Inferior parietal cortex (tissue), 1 donor: Measurements from ENCODE around the gene VAPA.

ENCODE experiments used
- DNase-seq: peaks from one replicate; pipeline ENCODE4 v3.0.0-alpha.2; 2016; ENCODE audit errors: extremely low spot score

VAPA gene

DNA sequence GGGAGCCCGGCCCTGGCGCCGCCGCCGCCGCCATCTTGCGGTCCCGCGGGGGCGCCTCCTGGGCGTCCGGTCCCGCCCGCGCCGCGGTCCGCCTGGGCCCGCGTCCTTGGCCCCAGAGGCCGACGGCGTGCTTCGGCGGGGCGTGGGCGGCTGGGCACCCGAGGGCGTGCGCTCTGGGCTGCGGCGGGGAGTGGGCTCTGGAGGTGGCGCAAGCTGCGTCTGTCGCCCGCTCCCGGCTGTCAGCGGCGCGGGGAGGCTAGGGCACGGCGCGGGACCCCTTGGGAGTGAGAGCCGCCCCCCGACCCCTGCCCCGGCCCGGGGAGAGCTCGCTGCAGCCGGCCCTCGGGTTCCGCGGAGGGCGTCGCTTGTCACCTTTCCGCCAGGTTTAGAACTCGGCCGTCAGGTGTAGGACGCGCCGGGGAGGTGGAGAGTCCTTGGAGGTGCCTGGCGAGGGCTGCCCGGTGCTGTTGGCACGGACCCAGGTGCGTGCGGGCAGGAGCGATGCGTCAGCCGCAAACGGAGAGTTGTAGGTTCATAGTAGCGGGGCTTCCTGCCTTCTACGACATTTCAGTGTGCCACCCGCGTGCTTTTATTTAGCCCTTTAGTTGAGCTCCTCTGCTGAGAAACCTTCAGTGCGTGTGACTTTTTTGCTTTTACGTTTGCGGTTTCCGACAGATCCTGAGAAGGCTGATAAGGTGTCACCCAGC, 921 bp downstream of the VAPA start:
- DNase-seq: peak; percentile 62

DNA sequence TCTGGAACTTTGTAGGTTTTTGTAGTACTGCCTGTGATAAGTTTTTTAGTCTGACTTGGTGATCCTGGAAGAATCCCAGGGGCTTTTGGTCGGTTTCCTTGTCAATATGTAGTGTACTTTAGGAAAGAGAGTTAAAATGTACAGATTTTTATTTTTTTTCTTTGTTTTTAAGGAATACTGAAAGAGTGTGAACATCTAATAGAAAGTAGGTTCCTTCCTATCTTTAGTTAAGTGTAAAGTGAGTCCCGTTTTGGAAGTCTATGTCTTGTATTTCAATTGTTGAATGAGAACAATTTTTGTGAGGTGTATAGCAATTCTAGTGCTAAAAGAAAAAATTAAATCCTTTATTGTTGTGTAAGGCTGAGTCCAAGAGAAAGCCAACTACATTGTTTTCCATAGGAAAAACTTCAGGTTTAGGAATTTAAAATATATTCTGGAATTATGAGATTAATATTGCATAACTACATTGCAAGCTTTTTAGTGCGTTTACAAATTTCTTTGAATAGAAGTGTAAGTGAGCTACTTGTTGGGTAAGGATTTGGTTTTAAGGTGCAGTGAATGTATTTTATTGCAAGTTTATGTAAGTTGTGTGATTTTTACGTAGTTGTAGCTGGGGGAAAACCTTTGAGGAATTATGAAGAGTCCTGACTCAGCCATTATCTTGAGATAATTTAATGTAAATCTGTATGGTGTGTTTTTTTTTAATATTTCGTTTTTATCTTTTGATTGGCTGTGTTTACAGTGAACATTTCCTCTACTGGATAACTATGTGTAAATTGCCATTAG, 1.7 kb downstream of the VAPA start:
- no peak for DNase-seq

DNA sequence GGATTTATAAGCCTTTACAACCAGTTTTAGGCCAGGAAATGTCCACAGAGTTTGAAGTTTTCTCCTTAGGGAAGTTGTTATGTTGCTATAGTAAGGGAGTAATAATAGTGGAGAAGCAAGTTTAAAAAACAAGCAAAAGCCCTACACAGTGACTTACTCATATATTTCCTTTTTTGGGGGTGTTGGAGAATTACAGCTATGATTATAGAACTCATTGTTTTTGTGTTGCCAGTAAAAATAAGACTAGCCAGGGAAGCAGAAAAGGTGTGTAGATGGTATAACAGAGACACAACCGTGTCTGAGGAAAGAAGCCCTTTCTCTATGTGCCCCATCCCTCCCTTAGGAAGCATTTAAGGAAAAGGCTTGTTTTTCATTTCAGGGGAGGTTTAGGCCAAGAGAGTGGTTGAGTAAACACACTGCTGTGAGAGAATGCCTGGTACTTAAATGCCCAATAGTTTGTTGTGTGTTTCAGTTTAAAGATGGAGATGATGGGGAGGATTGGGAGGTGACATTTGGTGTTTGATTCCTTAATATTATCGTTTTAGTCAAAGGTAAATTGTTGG, 2.3 kb downstream of the VAPA start:
- no peak for DNase-seq

DNA sequence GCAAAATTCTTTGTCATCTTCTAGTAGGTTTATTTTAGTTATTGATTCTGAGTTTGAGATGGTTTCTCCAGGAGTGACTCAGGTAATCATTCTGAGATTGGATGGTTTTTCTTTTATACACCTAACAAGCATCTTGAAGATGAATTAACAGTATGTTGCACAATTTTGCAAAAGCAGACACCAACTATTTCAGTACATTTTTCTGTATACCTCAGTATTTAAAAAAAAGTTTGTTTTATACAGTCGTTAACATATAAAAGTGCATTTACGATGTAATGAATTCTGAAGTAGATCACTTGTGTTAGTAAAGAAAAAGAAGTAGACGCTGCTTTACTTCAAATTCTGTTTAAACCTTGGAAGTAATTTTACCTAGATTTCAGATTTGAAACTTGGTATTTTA, 3.0 kb downstream of the VAPA start:
- DNase-seq: no peak

DNA sequence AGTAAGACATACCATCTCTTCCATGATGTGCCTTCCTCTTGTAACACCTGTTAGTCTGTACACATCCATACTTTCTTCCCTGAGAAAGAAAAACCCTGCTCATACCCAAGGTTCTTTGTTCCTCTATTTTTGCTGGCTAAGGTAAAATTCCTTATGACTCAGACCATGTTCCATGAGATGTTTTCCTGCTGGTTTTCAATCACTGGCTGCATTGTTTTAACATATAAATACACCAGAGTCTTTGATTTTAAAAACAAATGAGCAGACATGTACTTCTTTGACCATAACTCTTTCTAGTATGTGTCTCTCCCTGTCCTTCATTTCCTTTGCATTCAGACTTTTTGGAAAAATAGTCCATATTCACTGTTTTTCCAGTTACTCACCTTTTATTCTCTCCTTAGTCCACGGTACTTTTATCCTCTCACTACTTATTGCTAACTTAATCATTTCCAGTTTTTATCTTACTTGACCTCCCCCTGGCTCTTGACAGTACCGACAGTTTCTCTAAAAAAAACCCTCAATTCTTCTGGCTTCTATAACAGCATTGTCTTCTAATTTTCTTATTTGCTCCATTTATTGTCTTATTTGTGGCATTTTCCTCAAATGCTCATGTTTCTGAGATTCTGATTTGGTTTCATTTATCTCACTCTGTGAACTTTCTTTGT, 4.3 kb downstream of the VAPA start:
- no peak for DNase-seq

DNA sequence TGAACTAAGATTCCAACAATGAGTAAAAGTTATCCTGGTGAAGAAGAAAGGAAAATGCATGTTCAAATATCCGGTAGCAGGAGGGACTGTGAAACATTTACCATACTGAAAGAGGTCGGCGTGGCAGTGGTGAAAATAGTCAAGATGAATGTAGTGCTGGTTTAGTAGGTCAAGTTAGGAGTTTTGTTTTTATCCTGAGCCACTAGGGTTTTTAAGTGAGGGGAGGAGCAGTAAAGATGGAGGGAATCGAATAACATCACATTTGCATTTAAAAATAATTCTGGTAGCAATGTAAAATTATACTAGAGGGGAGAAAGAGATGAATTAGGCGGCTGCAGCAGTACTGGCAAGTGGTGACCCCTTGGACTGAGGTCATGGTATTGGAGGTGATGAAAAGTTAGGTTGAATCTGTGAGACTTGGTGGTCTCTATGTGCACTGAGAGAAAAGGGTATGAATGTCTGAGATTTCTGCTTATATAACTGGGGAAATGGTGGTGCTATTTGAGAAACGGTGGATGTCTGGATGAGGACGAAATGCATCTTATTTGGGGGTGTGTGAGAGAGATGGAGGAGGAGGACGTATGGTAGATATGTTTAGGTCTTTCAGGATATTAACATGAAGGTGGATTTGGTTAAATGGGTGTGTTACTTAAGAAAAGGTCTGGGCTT, 5.9 kb downstream of the VAPA start:
- no peak for DNase-seq

DNA sequence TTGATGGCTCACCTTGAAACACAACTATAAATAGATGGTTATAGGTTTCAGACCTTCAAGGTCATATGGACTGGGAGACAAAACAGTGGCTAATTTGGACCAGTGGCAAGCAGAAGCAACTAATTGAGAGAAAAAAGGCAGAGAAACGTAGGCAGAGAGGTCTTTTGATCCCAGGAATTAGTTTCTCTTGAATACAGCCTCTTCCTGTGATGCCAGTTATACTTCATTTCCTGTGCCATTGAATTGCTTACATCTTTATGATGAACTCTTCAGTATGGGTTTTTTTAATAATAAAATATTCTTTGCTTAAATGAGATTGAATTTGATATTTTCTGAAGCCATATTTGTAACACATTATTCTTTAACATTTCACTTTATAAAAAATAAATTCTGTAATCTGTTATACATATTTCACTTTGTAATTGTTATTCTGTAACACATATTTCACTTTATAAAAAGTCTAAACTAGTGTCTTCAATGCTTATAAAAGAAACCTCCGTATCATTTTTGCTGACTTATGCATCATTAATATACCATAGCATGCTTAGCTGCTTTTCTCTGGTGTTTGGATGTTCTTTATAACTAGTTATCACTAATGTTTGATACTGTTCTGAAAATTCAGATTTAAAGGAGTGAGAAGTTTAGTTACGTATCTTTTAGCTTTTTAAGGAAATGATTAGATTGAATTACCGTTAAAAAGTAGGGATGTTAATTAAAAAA, 8.9 kb downstream of the VAPA start:
- no peak for DNase-seq

DNA sequence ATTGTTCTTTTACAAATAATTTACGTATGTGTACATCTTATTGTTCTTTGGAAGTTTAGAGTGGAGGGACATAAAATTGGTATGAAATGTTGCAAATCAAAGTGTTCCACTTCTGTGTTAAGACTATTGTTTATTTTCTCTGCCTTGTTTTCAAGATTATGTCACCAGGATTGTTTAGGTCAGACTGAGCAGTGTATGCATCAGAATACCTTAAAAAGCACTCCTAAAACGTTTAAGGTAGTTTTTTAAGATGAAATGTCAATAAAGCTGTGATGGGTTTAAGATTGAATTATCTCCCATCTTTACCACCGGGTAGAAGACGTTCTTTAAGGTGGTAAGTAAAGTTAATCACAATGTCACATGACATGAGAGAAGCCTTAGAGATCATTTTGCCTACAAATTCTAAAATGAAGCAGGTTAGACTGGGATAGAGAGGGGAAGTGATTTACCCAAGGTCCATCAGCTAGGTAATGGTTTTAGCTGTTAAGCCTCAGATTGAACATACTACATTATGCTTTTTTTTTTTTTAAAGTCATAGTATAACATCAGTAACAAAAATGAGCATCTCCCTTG, 10.6 kb downstream of the VAPA start:
- DNase-seq: no peak

DNA sequence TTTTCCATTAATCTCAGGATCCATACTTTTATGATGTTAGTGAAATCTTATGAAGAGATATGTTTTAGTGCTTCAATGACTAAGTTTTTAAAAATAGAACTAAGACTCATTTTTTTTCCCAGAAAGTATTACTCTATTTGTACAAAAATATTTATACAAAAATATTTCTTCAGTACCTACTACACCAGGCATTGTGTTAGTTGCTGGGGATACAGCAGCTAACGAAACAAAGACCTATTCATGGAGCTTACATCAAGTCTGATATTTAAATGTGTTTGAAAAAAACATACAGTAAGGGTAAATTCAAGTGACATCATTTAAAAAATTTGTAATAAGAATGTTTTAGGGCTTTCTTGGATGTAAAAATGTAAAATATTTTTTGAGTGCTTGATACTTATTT, 11.6 kb downstream of the VAPA start:
- no peak for DNase-seq

DNA sequence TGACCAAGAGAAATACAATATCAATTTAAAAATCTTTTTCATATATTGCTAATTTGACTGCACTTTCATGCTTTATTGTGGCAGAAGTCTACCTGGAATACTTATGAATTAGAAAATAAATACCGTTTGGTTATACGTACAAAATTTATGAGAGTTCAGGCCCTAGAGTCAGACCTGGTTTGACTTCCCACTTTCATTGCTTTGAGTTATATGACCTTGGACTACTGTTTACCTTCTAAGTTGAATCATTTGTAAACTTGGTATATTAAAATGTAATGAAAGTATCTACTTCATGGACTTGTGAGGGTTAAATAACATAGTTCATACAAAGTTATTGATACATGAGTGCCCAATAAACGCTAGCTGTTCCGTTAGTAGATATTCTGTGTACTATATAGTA, 12.0 kb downstream of the VAPA start:
- DNase-seq: no peak

DNA sequence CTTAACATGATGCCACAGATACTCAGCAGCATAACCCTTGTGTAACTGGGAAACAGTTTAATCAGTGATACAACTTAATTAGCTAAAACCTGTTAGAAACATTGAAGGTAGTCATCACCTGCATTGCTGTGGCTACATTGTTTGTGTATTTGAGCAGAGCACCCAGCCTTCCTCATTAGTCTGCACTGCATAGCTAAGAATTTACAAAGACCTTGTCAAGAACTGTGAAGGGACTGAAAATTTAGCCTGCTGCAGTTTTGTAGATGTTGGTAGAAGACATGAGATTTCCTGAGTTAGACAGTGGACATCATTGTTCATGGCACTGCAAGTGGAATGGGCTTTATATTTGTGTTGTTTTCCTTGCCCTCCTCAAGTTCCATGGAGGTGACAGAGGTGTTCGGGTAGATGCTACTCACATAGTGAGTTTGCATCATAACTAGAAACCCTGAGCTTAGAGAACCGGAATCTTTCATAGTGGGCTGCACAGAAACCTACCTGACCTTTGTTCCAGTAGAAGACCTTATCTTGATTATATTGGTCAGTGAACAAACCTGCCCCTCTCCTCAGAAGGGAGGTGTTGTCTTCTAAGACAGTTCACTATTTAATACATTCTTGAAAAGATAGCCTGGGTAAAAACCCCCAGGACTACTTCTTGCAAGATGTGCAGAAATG, 12.5 kb downstream of the VAPA start:
- no peak for DNase-seq

DNA sequence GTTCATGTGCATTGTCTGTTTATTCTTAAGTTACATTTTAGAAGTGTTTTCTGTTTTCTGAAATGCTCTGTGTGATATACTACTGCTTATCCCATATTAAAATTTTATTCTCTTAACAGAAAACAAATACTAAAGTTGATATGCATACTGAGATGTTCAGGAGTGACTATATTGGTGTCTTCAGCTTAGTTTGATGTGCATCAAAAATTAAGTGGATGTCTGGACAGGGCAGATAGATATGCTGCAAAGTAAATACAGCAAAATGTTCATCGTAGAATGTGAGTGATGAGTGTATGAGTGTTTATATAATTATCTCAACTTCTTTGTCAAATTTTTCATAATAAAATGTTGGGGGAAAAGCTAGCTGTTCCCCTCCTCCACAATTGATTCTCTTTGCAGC, 13.2 kb downstream of the VAPA start:
- no peak for DNase-seq

DNA sequence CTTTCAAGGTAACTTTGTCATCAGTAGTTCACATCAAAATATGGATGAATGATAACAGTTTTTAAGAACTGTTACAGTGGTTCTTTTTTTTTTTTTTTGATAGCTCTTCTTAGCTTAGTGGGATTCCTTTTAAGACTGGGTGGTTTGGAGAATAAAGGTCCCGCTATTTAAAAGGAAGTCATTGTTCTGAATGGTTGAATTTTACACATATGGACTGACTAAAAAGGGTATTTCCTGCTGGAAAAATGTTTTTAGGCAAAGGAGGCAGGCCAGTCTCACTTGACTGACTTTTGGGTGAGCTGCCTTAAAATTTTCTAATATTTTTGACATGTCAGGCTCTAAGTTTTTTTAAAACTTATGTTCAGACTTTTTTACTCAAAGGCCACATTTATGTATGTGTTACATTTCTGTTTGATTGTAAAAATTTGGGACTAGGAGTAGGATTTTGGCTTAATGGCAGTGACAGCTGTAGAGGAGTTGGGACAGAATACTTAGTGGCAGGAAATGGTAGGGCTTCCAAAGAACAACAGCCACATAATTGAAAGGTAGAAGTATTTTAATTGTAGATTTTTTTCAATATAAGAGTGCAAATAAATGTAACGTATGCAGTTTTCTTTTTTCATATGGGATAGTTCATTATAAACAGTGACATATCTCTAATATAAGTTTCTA, 13.7 kb downstream of the VAPA start:
- no peak for DNase-seq

DNA sequence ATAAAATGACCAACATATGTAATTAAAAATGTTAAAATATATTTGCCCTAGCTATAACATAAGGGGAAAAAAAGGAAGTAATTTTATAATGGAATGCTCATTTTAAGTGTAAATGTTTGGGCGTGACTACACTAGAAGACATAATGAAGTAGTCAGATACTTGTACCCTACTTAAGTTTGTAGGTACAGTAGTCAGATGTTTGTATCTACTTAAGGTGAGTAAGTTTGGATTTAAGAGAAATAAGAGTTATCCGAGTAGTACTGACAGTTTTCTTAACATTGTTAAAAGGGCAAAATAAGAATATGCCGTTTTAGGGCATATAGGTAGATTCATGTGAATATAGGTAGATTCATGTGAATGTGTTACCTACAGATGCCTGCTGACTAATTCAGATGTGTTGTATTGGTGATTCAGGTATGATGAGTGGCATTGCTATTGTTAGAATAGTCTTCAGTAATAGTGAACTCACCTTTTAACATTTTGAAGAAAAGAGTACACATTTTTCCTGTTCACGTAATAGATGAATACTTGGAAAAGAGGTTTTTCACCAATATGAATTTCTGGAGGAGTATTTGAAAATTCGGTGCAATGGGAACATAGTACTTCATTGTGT, 14.9 kb downstream of the VAPA start:
- DNase-seq: no peak

DNA sequence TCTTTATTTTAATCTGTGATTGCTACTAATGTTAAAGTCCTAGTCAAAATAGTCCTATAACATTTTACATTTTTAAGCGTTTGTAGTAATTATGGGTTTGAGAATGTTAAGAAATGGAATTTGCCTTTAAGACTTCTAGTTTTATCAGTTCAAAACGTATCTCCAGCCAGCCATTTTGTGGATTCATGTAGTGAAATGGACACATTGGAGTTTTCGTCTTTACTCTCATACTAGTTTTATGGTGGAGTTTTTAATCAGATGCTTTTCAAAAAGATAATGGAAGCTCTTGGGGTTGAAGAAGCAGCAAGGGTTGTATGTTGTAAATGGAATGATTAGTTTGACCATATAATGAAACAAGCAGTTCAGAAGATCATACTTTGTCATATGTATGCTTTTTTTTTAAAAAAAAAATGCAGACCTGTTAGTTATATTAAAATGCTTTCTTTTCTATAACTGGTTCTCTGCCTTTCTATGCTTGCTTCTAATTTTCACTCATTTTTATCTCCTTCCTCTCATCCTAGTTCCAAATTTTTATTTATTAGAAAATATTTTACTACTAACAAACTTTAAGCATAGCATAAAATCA, 16.6 kb downstream of the VAPA start:
- DNase-seq: no peak

DNA sequence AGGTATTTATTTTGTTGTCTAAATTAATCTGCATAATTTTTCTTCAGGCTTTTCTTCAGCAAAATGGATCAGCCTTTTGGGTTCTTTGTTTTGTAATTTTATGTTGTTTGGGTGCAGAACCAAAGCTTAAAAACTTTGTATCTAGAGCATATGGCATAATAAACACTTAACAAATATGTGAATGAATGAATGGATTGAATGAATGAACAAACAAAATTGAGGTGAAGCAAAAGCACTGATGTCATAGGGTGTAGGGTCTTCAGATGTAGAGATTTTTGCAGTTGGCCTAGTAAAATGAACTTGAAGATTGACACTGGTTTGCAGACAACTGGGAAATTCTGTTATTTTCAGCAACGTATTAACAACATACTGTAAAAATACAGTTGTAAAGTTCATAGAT, 17.3 kb downstream of the VAPA start:
- no peak for DNase-seq

DNA sequence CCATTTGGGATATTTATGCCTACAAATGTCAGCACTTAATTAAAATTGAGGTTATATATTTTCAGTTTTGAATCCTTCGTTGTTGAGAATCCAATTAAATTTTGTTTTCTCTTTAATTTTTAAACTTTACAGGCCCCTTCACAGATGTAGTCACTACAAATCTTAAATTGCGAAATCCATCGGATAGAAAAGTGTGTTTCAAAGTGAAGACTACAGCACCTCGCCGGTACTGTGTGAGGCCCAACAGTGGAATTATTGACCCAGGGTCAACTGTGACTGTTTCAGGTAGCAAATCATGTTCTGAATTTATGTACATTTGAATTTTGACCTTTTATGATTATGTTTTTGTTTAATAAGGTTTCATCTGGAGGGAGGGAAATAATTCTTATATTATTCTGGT, 17.9 kb downstream of the VAPA start:
- DNase-seq: no peak

DNA sequence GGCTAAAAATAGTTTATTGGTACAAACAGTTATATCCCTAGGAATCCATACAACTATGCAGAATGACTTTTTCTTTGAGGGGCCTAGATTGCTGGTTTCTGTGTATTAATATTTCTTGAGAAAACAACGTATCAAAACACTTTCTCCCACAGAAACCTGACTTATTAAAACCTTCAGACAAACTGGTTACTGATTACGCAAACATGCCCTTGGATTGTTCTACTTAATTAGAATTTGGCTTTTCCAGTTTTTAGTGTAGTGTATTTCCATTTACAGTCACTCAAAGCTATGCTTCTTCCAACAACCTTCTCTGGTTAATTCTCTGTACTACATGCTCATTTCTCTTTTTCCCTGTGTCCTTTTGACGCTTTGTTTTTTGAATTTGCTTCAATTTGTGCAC, 20.0 kb downstream of the VAPA start:
- DNase-seq: no peak

DNA sequence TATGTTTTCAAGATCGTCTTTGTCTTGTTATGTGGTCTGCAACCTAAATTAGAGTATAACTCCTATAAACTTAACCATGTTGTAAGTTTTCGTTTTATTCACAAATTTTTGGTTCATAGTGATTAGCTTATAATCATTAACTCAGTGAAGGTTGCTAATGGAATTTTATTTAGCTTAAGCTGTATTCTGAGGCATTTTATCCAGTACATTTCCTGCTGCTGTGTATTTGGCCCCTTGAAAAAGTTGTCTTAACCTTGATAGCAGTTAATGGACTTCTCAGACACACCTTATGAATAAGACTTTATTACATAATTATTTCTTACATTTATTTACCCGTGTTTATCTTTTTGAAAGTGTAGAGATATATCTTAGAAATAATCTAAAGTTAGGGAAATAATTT, 20.5 kb downstream of the VAPA start:
- no peak for DNase-seq
